Kidney (tissue), 14 donors: Measurements from ENCODE around the gene ARHGEF17. TPM values are rescaled to one million over a fixed set of nuclear protein-coding genes. Genes with fewer than 3 reads are reported as not detected.

Experiments
- DNase-seq, 5 donors: peaks; one replicate each; pipeline ENCODE4 v3.0.0-alpha.2; 2013 to 2020
- FAIRE-seq: peaks from 2 replicates; lab custom pipeline; 2012; peaks lifted over from hg19 to GRCh38; lab: Jason Lieb, UNC
- H3K27ac ChIP-seq, 2 donors: one replicate each; pipeline ENCODE4 v1.7.0; 2013; ENCODE audit warnings: low read depth in 2 of 2, low read length in 2 of 2, inconsistent platforms in 1 of 2
- H3K27me3 ChIP-seq: one replicate; pipeline ENCODE4 v1.7.1; 2013; ENCODE audit warnings: low read length, inconsistent platforms; ENCODE audit not compliant: control insufficient read depth, insufficient read depth
- H3K36me3 ChIP-seq, 3 donors: one replicate each; pipeline versions ENCODE4 v1.7.0 to v1.7.1; 2013; ENCODE audit warnings: low read length in 3 of 3, control low read depth in 1 of 3, inconsistent platforms in 1 of 3; ENCODE audit not compliant: insufficient read depth in 3 of 3, control insufficient read depth in 2 of 3
- H3K4me1 ChIP-seq, 3 donors: one replicate each; pipeline versions ENCODE4 v1.7.0 to v1.7.1; 2013; ENCODE audit warnings: low read length in 3 of 3, inconsistent platforms in 1 of 3, low read depth in 1 of 3; ENCODE audit not compliant: control insufficient read depth in 2 of 3, insufficient read depth in 2 of 3
- H3K4me3 ChIP-seq, 3 donors: one replicate each; pipeline versions ENCODE4 v1.7.0 to v1.8.1; 2013; ENCODE audit warnings: low read length in 3 of 3, control low read depth in 1 of 3, inconsistent platforms in 1 of 3
- H3K9ac ChIP-seq, 3 donors: one replicate each; pipeline versions ENCODE4 v1.7.0 to v1.7.1; 2013; ENCODE audit warnings: low read length in 3 of 3, control low read depth in 1 of 3, inconsistent platforms in 1 of 3
- H3K9me3 ChIP-seq, 3 donors: one replicate each; pipeline versions ENCODE4 v1.7.0 to v1.7.1; 2013; ENCODE audit warnings: low read length in 3 of 3, control low read depth in 1 of 3, inconsistent platforms in 1 of 3; ENCODE audit not compliant: control insufficient read depth in 2 of 3, insufficient read depth in 1 of 3
- intact Hi-C: fragments of 100-400 bp; cut with DNase I; formaldehyde crosslinking; loops from one replicate; pipeline ENCODE4 v1.11.1; 2022
- polyA plus RNA-seq: library from polyadenylated mRNA; stranded (reverse); fragments of 350-450 nt; fragmentation: Illumina TruSeq; extraction: RNeasy Lipid Tissue Mini Kit (QIAGEN cat#74804); gene quantifications from one replicate; pipeline ENCODE4 v1.2.3, GENCODE V29; 2014; ENCODE audit warnings: low read depth, low replicate concordance; ENCODE audit not compliant: insufficient read depth
- total RNA-seq: library from RNA; stranded (reverse); fragmentation: NEBNext Ultra II Directional; extraction: Animal tissue kit (Norgen Biotek cat#: 25700); gene quantifications from one replicate; pipeline ENCODE4 v1.2.1, GENCODE V29; 2021
- TF ChIP-seq, protein P1 (sequence below): IDR thresholded peaks from 3 replicates; pipeline ENCODE4 v1.5.1; 2012; ENCODE audit warnings: mild to moderate bottlenecking, moderate library complexity, borderline replicate concordance; ENCODE audit not compliant: insufficient read depth; ENCODE audit errors: extremely low read depth
- donor health status: control.
- donor health status: control.
- donor health status: control.
- donor health status: control.
- donor health status: control.
- donor health status: DM: yes; HTN: yes; CAD: no.
- donor health status: Normal renal cell carcinoma (clear cell type).

ARHGEF17 gene
- total and polyA plus RNA-seq, 2 donors from 2014 or later: 36.6 to 68.2 TPM

DNA sequence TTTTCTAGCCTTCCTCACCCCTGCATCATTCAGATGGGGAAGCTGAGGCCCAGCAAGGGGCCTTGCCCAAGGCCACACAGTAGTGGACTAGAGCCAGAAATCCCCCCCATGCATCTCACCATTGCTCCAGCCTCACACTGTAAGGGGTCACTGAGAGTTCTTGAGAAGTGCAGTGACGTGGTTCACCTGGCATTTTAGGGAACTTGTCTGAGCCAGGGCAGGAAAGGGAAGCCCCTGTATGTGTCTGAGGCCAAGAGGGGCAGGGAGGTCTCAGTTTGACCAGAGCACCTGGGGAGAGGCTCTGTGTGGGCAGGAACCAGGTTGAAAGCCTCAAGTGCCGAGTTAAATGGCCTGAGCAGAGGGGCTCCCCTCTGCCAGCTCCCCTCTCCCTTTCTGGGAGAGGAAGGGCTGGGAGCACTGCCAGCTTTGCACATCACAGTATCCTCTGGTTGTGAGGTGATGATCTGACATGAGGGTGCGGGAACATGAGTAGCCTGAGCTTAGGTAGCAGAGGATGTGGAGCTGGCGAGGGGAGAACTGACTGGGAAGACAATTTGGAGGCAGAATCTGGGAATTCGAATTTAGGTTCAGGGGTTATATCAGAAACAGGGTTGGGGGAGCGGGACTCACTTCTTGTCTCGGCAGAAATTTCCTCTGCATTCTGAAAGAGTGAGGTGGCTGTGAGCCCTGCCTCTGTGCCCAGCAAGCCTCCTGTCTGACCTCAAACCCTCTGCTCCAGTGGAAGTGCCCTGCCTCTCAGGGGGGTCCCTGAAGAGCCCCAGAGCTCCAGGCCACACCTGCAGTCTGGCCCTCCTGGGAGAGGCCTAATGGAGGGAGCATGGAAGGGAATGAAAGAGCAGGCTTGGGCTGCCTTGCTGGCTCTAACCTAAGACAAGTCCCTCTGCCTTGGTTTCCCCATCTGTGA lies 14.6 kb downstream of the ARHGEF17 start:
- peak overlapping the region in 1 of 3 donors; percentile 10 for H3K4me3 ChIP-seq

DNA sequence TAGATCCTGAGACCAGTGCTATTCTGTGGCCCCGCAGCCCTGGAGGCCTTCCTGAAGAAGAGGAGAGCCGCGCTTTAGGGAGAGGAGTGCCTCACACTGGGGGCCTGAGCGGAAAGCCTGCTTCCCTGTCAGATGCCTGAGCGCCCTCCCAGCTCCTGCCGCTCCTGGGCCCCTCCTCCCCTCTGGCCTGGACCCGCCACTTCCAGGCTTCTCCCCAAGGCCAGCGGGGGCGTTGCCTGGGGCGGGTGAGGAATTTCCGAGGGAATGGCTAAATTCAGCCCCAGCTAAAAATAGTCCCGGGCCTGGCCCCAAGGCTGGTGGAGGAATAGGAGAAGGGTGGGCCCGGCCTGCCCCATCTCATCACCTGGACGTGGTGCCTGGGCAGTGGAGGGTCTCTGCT lies 15.4 kb downstream of the ARHGEF17 start:
- Histone ChIP-seq H3K9me3 (no peaks in the 10 kb centered on the region), H3K4me1 (peaks cover 9 to 86% (median 42%) of the 10 kb centered on the region in 3 donors), H3K4me3 (peak overlapping the region in 1 of 3 donors; percentile 10), H3K36me3 (peaks cover 0 to 5% (median 3%) of the 10 kb centered on the region in 3 donors), H3K27me3 (no peaks in the 10 kb centered on the region), H3K27ac (peak overlapping the region; percentile 65 to 91), H3K9ac (peak overlapping the region in 2 of 3 donors; percentile 37 to 74)
- TF ChIP-seq, protein P1, sequence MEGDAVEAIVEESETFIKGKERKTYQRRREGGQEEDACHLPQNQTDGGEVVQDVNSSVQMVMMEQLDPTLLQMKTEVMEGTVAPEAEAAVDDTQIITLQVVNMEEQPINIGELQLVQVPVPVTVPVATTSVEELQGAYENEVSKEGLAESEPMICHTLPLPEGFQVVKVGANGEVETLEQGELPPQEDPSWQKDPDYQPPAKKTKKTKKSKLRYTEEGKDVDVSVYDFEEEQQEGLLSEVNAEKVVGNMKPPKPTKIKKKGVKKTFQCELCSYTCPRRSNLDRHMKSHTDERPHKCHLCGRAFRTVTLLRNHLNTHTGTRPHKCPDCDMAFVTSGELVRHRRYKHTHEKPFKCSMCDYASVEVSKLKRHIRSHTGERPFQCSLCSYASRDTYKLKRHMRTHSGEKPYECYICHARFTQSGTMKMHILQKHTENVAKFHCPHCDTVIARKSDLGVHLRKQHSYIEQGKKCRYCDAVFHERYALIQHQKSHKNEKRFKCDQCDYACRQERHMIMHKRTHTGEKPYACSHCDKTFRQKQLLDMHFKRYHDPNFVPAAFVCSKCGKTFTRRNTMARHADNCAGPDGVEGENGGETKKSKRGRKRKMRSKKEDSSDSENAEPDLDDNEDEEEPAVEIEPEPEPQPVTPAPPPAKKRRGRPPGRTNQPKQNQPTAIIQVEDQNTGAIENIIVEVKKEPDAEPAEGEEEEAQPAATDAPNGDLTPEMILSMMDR: no peak
- intact Hi-C loops: no loop called here
- peak; percentile 83 to 96 (median 85) for DNase-seq
- no peak for FAIRE-seq

More for the DNA sequence above, 14.6 kb downstream of the ARHGEF17 start:
- no peaks in the 10 kb centered on the region for H3K27me3 ChIP-seq
- peaks cover 0 to 5% (median 1%) of the 10 kb centered on the region in 3 donors for H3K36me3 ChIP-seq
- intact Hi-C loops: no loop called here
- H3K27ac ChIP-seq: peak overlapping the region; percentile 65 to 91
- peak overlapping the region in 1 of 3 donors; percentile 22 for H3K9ac ChIP-seq
- peak in 3 of 5 donors; percentile 52 to 80 (median 58) for DNase-seq
- FAIRE-seq: no peak
- no peaks in the 10 kb centered on the region for H3K9me3 ChIP-seq
- H3K4me1 ChIP-seq: peaks cover 9 to 86% (median 44%) of the 10 kb centered on the region in 3 donors
- TF ChIP-seq, protein P1: no peak

DNA sequence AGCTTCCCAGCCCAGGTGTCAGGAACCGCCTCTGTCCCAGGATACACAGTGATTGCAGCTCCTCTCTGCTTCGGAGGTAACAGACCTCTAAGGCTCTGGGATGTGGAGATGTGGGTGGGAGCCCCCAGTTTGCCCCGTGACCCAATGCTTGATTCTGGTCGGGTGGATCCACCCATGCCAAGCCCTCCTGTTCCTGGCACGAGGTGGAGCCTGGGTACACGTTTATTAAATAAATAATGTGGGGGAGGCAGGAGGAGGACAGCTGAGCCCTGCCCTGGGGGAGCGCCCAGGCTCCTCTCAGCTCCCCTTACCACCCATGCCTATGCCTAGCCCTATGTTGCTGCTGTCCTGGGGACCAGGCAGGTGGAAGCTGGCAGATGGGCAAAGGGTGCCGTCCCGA lies 16.0 kb downstream of the ARHGEF17 start:
- peaks cover 0 to 5% (median 3%) of the 10 kb centered on the region in 3 donors for H3K36me3 ChIP-seq
- intact Hi-C loops: no loop called here
- H3K27me3 ChIP-seq: no peaks in the 10 kb centered on the region
- TF ChIP-seq, protein P1: no peak
- H3K9ac ChIP-seq: peak overlapping the region in 2 of 3 donors; percentile 37 to 74
- no peak overlapping the region for H3K4me3 ChIP-seq
- peak overlapping the region; percentile 65 to 91 for H3K27ac ChIP-seq
- no peak for DNase-seq
- peaks cover 9 to 84% (median 40%) of the 10 kb centered on the region in 3 donors for H3K4me1 ChIP-seq
- FAIRE-seq: no peak
- no peaks in the 10 kb centered on the region for H3K9me3 ChIP-seq
